Activated CD8-positive, alpha-beta memory T cell treated with anti-CD3 and anti-CD28 coated beads, Interleukin-2, amount 10 ng/mL, durations not matched to agents 7 days and 5 days (primary cell): ENCODE measurements around the gene SAP30BP. TPM values are rescaled to one million over a fixed set of nuclear protein-coding genes. Genes with fewer than 3 reads are reported as not detected.
"Not testable (repeated sequence)": the region's sequence is repeated elsewhere in the genome, so short reads cannot be mapped to it uniquely, and the experiment has no call there.

ENCODE experiments used
- ATAC-seq: fragments of 150-1000 bp; cut with Tn5 transposase; one replicate; pipeline ENCODE4 v1.10.0; 2021; ENCODE audit warnings: moderate library complexity
- CTCF ChIA-PET: fragments of 350-600 bp; sonication (Branson Sonifier 250); formaldehyde crosslinking; loops from one replicate; lab custom pipeline; 2021; ENCODE audit warnings: antibody characterized with exemption; lab: Charles Lee
- DNase-seq: peaks from one replicate; pipeline ENCODE4 v3.0.0-alpha.2; 2020
- H3K27ac Mint-ChIP-seq: one replicate; pipeline ENCODE4 v1.8.0; 2021; ENCODE audit warnings: mild to moderate bottlenecking, mixed read lengths
- H3K27me3 Mint-ChIP-seq: one replicate; pipeline ENCODE4 v1.8.0; 2021; ENCODE audit warnings: mixed read lengths
- H3K36me3 Mint-ChIP-seq: one replicate; pipeline ENCODE4 v1.8.0; 2021; ENCODE audit warnings: mild to moderate bottlenecking, mixed read lengths
- H3K4me1 Mint-ChIP-seq: one replicate; pipeline ENCODE4 v1.8.0; 2021; ENCODE audit warnings: mixed read lengths
- H3K4me3 Mint-ChIP-seq: one replicate; pipeline ENCODE4 v1.8.0; 2021; ENCODE audit warnings: mild to moderate bottlenecking, moderate library complexity, mixed read lengths
- H3K9me3 Mint-ChIP-seq: one replicate; pipeline ENCODE4 v1.8.0; 2022; ENCODE audit warnings: low read depth, mixed read lengths
- total RNA-seq, 2 experiments: library from RNA; stranded (reverse); gene quantifications; one replicate each; pipeline ENCODE4 v1.2.3, GENCODE V29; 2021

The SAP30BP gene
- total RNA-seq, 2 experiments from 2014 or later: 100.0 to 106 TPM

- DNase-seq (no peak), ATAC-seq (no peak)
- Mint-ChIP-seq H3K9me3 (no peaks in the 10 kb centered on the region), H3K27ac (no peak overlapping the region), H3K36me3 (no peaks in the 10 kb centered on the region), H3K4me3 (no peak overlapping the region), H3K27me3 (no peaks in the 10 kb centered on the region), H3K4me1 (no peaks in the 10 kb centered on the region)
- CTCF ChIA-PET: interaction anchor here (1.4 to 5.8 kb wide), 4 partner anchors 35 to 118 kb away, joined by 3 to 55 read pairs (median 14); no protein-coding TSS in a partner anchor
Observed at GRCh38 chr17:75636381-75637142, 30.6 kb upstream of the SAP30BP start.

- Mint-ChIP-seq H3K27me3 (no peaks in the 10 kb centered on the region), H3K36me3 (no peaks in the 10 kb centered on the region), H3K9me3 (no peaks in the 10 kb centered on the region), H3K27ac (no peak overlapping the region), H3K4me3 (no peak overlapping the region), H3K4me1 (no peaks in the 10 kb centered on the region)
- CTCF ChIA-PET: interaction anchor here (0.9 to 5.8 kb wide), 5 partner anchors 18 to 117 kb away, joined by 3 to 55 read pairs (median 5); no protein-coding TSS in a partner anchor
- ATAC-seq (no peak), DNase-seq (no peak)
Observed at GRCh38 chr17:75637143-75637538, 30.0 kb upstream of the SAP30BP start.

- Mint-ChIP-seq H3K27me3 (no peaks in the 10 kb centered on the region), H3K27ac (no peak overlapping the region)
Observed at GRCh38 chr17:75637551-75637950, 29.6 kb upstream of the SAP30BP start.

GRCh38 chr17:75638039-75638438 lies 29.1 kb upstream of the SAP30BP start:
- H3K27me3 Mint-ChIP-seq, H3K4me1 Mint-ChIP-seq, H3K9me3 Mint-ChIP-seq, H3K4me3 Mint-ChIP-seq, ATAC-seq, H3K27ac Mint-ChIP-seq, DNase-seq, H3K36me3 Mint-ChIP-seq: not testable (repeated sequence)
- CTCF ChIA-PET: interaction anchor here (0.9 to 3.0 kb wide), 4 partner anchors 14 to 111 kb away, joined by 3 to 25 read pairs (median 4); no protein-coding TSS in a partner anchor

More at GRCh38 chr17:75637551-75637950, 29.6 kb upstream of the SAP30BP start:
- DNase-seq: no peak
- CTCF ChIA-PET: interaction anchor here (0.9 to 3.0 kb wide), 5 partner anchors 14 to 111 kb away, joined by 3 to 25 read pairs (median 3); no protein-coding TSS in a partner anchor
- peaks cover 4% of the 10 kb centered on the region for H3K4me1 Mint-ChIP-seq
- H3K36me3 Mint-ChIP-seq: no peaks in the 10 kb centered on the region
- no peak overlapping the region for H3K4me3 Mint-ChIP-seq
- H3K9me3 Mint-ChIP-seq: no peaks in the 10 kb centered on the region
- ATAC-seq: no peak

DNA sequence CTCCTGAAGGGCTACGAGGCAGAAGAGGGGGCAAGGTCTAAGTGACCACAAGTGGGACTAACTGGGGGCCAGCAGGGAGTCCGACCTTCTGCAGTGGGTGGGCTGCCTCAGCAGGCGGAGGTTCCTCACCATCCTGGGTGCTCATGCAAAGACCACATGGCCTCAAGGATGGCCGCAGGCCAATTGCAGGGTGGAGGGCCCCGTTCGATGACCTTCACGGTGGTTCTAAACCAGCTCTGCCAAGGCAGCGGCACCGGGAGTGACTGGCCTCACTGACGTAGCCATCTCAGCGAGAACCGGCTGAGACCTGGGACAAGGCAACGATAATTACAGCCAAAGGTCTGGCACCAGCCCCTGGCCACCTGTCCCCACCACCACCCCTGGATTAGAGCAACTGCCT lies 28.2 kb upstream of the SAP30BP start:
- Mint-ChIP-seq H3K27ac (no peak overlapping the region), H3K27me3 (no peaks in the 10 kb centered on the region), H3K4me3 (no peak overlapping the region), H3K9me3 (no peaks in the 10 kb centered on the region), H3K36me3 (no peaks in the 10 kb centered on the region), H3K4me1 (peaks cover 6% of the 10 kb centered on the region)
- no peak for DNase-seq
- no peak for ATAC-seq
- CTCF ChIA-PET: interaction anchor here (1.0 to 3.0 kb wide), 3 partner anchors 13 to 110 kb away, joined by 3 to 25 read pairs (median 3); no protein-coding TSS in a partner anchor

DNA sequence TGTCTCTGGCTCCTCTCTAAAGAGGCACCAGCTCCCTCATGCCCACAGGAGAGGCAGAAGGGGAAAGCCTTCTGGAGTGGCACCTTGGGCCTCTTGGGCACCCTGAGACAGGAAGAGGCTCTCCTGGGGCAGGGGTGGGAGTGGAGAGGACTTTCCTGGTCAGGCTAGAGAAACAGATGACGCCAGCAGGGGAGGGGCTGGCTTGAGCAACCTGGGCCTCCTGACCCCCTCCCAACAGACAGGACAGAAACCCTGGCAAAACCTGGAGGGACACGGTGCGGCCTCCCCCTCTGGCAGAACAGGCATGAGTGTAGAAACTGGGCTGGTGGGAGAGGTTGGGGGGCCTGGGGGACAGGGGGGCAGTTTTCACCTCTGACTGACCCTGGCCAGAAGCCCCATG lies 27.8 kb upstream of the SAP30BP start:
- CTCF ChIA-PET: interaction anchor here (1.0 kb wide), 1 partner anchor 109 kb away, joined by 3 read pairs; no protein-coding TSS in a partner anchor
- Mint-ChIP-seq H3K4me3 (no peak overlapping the region), H3K4me1 (peaks cover 6% of the 10 kb centered on the region), H3K27ac (no peak overlapping the region), H3K27me3 (no peaks in the 10 kb centered on the region), H3K36me3 (no peaks in the 10 kb centered on the region), H3K9me3 (no peaks in the 10 kb centered on the region)
- DNase-seq (no peak), ATAC-seq (no peak)

- Mint-ChIP-seq H3K4me1 (peaks cover 6% of the 10 kb centered on the region), H3K9me3 (no peaks in the 10 kb centered on the region), H3K27ac (no peak overlapping the region), H3K4me3 (no peak overlapping the region), H3K27me3 (no peaks in the 10 kb centered on the region), H3K36me3 (no peaks in the 10 kb centered on the region)
- CTCF ChIA-PET: interaction anchor here (1.0 to 1.1 kb wide), 2 partner anchors 108 to 110 kb away, joined by 3 read pairs; no protein-coding TSS in a partner anchor
- DNase-seq: no peak
- no peak for ATAC-seq
Observed at GRCh38 chr17:75639771-75640555, 27.2 kb upstream of the SAP30BP start.

DNA sequence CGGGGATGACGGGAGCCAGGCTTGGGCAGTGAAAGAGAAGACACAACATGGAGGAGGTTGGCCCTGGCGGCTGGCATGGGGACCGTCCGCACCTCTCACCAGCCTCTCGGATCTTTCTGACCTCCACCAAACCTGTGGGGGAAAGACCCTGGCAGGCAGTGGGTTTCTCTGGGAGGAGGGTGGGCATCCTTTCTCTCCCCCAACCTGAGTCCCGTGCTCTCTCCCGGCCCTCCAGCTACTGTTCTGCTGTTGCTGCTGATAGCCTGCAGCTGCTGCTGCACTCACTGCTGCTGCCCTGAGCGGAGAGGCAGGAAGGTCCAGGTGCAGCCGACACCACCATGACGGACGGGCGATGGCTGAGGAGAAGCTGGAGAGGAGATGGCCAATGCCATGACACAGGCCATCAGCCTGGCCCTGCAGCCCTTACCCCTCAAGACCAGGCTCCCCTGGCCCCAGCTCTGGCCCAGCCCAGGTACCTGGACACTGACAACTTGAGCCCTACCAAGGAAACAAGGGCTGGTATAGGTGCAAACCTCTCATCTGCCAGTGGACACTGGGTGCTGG lies 26.5 kb upstream of the SAP30BP start:
- Mint-ChIP-seq H3K27ac (no peak overlapping the region), H3K9me3 (no peaks in the 10 kb centered on the region), H3K4me3 (no peak overlapping the region), H3K27me3 (no peaks in the 10 kb centered on the region), H3K4me1 (peaks cover 11% of the 10 kb centered on the region), H3K36me3 (no peaks in the 10 kb centered on the region)
- DNase-seq (no peak), ATAC-seq (no peak)
- CTCF ChIA-PET: interaction anchor here (1.1 to 6.6 kb wide), 4 partner anchors 7 to 113 kb away, joined by 3 to 80 read pairs (median 4); partner anchors contain the start of gene SMIM5

GRCh38 chr17:75641343-75641742 lies 25.8 kb upstream of the SAP30BP start:
- ATAC-seq (no peak), DNase-seq (no peak)
- H3K4me1 Mint-ChIP-seq: peaks cover 18% of the 10 kb centered on the region
- no peaks in the 10 kb centered on the region for H3K36me3 Mint-ChIP-seq
- no peak overlapping the region for H3K27ac Mint-ChIP-seq
- H3K27me3 Mint-ChIP-seq: no peaks in the 10 kb centered on the region
- CTCF ChIA-PET: interaction anchor here (1.1 to 6.6 kb wide), 4 partner anchors 8 to 112 kb away, joined by 3 to 80 read pairs (median 4); partner anchors contain the start of gene SMIM5
- H3K4me3 Mint-ChIP-seq: no peak overlapping the region
- no peaks in the 10 kb centered on the region for H3K9me3 Mint-ChIP-seq

DNA sequence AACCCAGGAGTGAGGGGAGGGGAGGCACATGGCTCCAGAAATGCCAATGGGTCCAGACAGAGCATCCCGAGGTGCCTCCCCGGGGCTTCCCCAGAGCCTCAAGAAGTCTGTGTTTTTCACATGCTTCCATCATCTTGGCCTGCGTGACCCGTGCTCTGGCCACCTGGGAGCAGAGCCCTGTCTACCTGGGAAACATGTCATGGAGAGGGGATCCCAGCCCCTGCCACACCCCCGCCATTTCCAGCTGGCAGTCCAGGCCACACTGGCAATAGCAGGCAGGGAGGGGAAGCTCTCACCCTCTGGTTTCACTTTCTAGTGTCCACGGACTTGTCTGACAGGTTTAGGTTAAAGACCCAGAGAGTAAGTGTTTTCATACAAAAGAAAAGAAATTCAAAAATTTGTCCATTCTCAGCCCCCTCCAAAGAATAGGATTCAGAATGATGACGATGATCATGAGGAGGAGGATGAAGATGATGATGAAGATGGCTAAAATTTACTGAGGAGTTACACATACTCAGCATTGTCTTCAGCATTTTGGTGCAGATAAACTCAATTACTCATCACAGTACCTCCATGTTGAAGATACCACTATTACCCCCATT lies 24.9 kb upstream of the SAP30BP start:
- Mint-ChIP-seq H3K36me3 (no peaks in the 10 kb centered on the region), H3K27me3 (no peaks in the 10 kb centered on the region), H3K4me3 (no peak overlapping the region), H3K4me1 (peaks cover 21% of the 10 kb centered on the region), H3K27ac (no peak overlapping the region), H3K9me3 (no peaks in the 10 kb centered on the region)
- DNase-seq (no peak), ATAC-seq (no peak)
- CTCF ChIA-PET: interaction anchor here (0.7 to 6.6 kb wide), 4 partner anchors 9 to 107 kb away, joined by 3 to 80 read pairs (median 4); partner anchors contain the start of gene SMIM5

- H3K4me3 Mint-ChIP-seq: no peak overlapping the region
- DNase-seq: no peak
Observed at GRCh38 chr17:75642784-75643642, 24.1 kb upstream of the SAP30BP start.

GRCh38 chr17:75643643-75644017 lies 23.5 kb upstream of the SAP30BP start:
- Mint-ChIP-seq H3K4me3 (no peak overlapping the region), H3K36me3 (no peaks in the 10 kb centered on the region), H3K27me3 (no peaks in the 10 kb centered on the region), H3K4me1 (peaks cover 21% of the 10 kb centered on the region), H3K27ac (no peak overlapping the region), H3K9me3 (no peaks in the 10 kb centered on the region)
- CTCF ChIA-PET: interaction anchor here (1.1 to 6.6 kb wide), 5 partner anchors 9 to 107 kb away, joined by 3 to 80 read pairs (median 19); partner anchors contain the start of gene SMIM5
- DNase-seq (no peak), ATAC-seq (no peak)

More at GRCh38 chr17:75642784-75643642, 24.1 kb upstream of the SAP30BP start:
- ATAC-seq: no peak
- H3K36me3 Mint-ChIP-seq: no peaks in the 10 kb centered on the region
- H3K27me3 Mint-ChIP-seq: no peaks in the 10 kb centered on the region
- peaks cover 21% of the 10 kb centered on the region for H3K4me1 Mint-ChIP-seq
- CTCF ChIA-PET: interaction anchor here (0.7 to 6.6 kb wide), 5 partner anchors 10 to 107 kb away, joined by 3 to 80 read pairs (median 10); partner anchors contain the start of gene SMIM5
- H3K9me3 Mint-ChIP-seq: no peaks in the 10 kb centered on the region
- H3K27ac Mint-ChIP-seq: no peak overlapping the region
